Muscle of leg (tissue), 11 donors: ENCODE data around the gene MTA2. TPM values are rescaled to one million over a fixed set of nuclear protein-coding genes. Genes with fewer than 3 reads are reported as not detected.
"Not testable (repeated sequence)": the region's sequence is repeated elsewhere in the genome, so short reads cannot be mapped to it uniquely, and the experiment has no call there.

Experiments
- DNase-seq: peaks from one replicate; pipeline ENCODE4 v3.0.0; 2013
- H3K27ac ChIP-seq: one replicate; pipeline ENCODE4 v1.5.1; 2013; ENCODE audit warnings: mild to moderate bottlenecking, low read length, control low read depth
- H3K27me3 ChIP-seq: one replicate; pipeline ENCODE4 v1.6.1; 2013; ENCODE audit warnings: low read length; ENCODE audit not compliant: control insufficient read depth, insufficient read depth
- H3K36me3 ChIP-seq: one replicate; pipeline ENCODE4 v1.6.1; 2013; ENCODE audit warnings: low read length; ENCODE audit not compliant: control insufficient read depth, insufficient read depth
- H3K4me1 ChIP-seq: one replicate; pipeline ENCODE4 v1.6.1; 2013; ENCODE audit warnings: low read length; ENCODE audit not compliant: control insufficient read depth, insufficient read depth
- H3K4me3 ChIP-seq: one replicate; pipeline ENCODE4 v1.5.1; 2013; ENCODE audit warnings: low read length, control low read depth
- H3K9me3 ChIP-seq: replicated peaks from 2 replicates; pipeline ENCODE4 v1.6.1; 2013; ENCODE audit warnings: low read depth, low read length; ENCODE audit not compliant: control insufficient read depth
- WGBS: methylation state at CpG from one replicate; pipeline ENCODE4 v1.1.5; 2013; ENCODE audit warnings: missing lambda C conversion rate; ENCODE audit not compliant: insufficient coverage; 5-methylcytosine and 5-hydroxymethylcytosine counted together
- polyA plus RNA-seq, 8 donors: library from polyadenylated mRNA; unstranded; fragments of 120-200 nt; gene quantifications; one replicate each; pipeline versions ENCODE4 v1.2.1 to v1.2.3, GENCODE V29; 2013; ENCODE audit warnings: inconsistent platforms in 1 of 8, low replicate concordance in 1 of 8; ENCODE audit not compliant: insufficient read length in 8 of 8, insufficient read depth in 1 of 8
- total RNA-seq: library from RNA; stranded (reverse); fragments of 120-200 nt; gene quantifications from one replicate; pipeline ENCODE4 v1.2.4, GENCODE V29; 2013

Gene MTA2
- total and polyA plus RNA-seq, 9 donors = 43.3 to 63.7 (median 48.2) TPM

- Histone ChIP-seq H3K9me3 (no peaks in the 10 kb centered on the region), H3K27me3 (no peaks in the 10 kb centered on the region), H3K36me3 (peaks cover 64% of the 10 kb centered on the region), H3K27ac (no peak overlapping the region), H3K4me3 (no peak overlapping the region), H3K4me1 (peaks cover 7% of the 10 kb centered on the region)
- WGBS = no CpG with 5 or more reads among the region's 1 CpG
- no peak for DNase-seq
These were observed 32.1 kb downstream of the MTA2 start for GRCh38 chr11:62569611-62570010.

DNA sequence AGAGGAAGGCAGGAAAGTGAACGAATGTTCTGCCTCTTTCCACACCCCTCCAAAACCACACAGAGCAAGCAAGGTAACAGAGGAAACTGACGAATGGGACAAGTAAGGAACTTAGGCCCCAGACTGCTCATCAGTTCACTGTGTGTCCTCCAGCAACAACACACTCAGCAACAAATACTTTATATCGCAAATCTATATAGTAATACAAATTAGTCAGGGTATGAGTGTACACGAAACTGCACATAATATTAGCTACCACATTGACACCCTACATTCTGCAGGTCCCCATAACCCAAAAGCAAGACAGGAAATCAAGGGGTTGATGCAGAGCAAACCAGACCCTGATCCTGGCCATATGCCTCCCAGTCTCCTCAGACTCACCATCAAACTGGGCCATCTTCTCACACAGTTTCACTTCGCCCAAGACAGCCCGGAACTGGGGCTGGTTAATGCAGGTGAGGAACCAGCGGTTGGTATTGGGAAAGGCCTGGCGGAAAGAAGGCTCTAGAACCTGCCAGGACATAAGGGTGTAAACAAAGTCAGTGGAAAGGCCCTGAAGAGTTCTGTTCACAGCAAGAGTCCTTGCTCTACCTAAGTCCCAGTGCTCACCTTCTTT lies 34.5 kb downstream of the MTA2 start:
- peaks cover 80% of the 10 kb centered on the region for H3K36me3 ChIP-seq
- H3K9me3 ChIP-seq = no peaks in the 10 kb centered on the region
- no peak overlapping the region for H3K4me3 ChIP-seq
- no peak overlapping the region for H3K27ac ChIP-seq
- peaks cover 2% of the 10 kb centered on the region for H3K4me1 ChIP-seq
- WGBS = 100% methylated on average over 1 of the region's 8 CpGs
- no peaks in the 10 kb centered on the region for H3K27me3 ChIP-seq
- DNase-seq = no peak

GRCh38 chr11:62566247-62566646 lies 35.4 kb downstream of the MTA2 start:
- DNase-seq = no peak
- Histone ChIP-seq H3K27ac (no peak overlapping the region), H3K9me3 (no peaks in the 10 kb centered on the region), H3K4me1 (peaks cover 2% of the 10 kb centered on the region), H3K4me3 (no peak overlapping the region), H3K36me3 (peaks cover 79% of the 10 kb centered on the region), H3K27me3 (no peaks in the 10 kb centered on the region)
- WGBS = 100% methylated on average over 4 of the region's 8 CpGs

DNA sequence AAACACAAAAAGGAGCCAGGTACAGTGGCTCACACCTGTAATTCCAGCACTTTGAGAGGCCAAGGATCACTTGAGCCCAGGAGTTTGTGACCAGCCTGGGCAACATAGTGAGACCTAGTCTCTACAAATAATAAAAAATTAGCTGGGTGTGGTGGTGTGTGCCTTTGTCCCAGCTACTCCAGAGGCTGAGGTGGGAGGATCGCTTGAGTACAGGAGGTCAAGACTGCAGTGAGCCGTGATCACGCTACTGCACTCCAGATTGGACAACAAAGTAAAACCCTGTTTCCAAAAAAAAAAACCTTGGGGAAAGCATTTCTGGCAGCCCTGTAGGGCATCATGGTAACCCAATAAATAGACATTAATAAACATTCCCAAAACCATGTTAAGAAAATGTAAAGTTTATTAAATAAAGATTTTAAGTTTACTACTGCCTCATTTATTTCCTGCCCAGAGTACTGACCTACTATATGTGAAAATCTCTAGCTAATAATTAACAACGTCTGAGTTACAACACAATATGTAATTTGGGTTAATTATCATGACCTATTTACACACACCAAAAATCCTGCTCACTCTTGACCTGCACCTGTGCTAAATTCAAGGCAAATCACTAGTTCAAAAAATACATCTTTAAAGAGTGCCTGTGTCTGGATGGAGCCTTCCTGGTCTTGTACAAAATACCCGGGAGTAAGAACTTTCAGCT lies 36.4 kb downstream of the MTA2 start:
- H3K4me3 ChIP-seq = no peak overlapping the region
- H3K36me3 ChIP-seq = peaks cover 75% of the 10 kb centered on the region
- H3K27me3 ChIP-seq = no peaks in the 10 kb centered on the region
- peaks cover 9% of the 10 kb centered on the region for H3K4me1 ChIP-seq
- no peaks in the 10 kb centered on the region for H3K9me3 ChIP-seq
- 72% methylated on average over 2 of the region's 5 CpGs for WGBS
- H3K27ac ChIP-seq = no peak overlapping the region
- no peak for DNase-seq

DNA sequence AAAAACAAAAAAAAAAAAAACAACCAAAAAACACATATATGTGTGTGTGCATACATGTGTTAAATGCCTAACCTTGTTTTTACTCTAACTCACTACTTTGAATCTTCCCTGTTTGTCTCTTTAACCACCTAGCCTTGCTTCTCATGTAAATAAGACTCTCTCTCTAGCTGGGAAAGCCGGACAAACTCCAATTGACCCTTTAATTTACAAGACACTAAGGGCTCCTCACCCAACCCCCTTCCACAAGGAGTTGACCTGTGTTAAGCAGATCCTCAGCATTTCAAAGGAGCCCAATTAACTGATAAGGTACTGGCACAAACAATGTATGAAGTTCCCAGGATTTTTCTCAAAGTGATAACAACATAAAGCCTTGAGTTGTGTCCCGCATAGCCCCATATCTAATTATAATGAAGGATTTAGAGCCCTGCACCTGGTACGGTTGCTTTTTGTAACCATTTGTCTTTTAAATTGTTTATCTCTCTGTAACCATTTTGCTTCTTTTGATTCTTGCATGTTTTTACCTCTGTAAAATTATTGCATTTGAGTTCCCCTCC lies 39.9 kb downstream of the MTA2 start:
- DNase-seq, H3K27ac ChIP-seq, H3K27me3 ChIP-seq, H3K4me3 ChIP-seq, H3K9me3 ChIP-seq: not testable (repeated sequence)
- Histone ChIP-seq H3K4me1 (peaks cover 24% of the 10 kb centered on the region), H3K36me3 (peaks cover 84% of the 10 kb centered on the region)
- WGBS = 70% methylated on average over 1 of the region's 3 CpGs

DNA sequence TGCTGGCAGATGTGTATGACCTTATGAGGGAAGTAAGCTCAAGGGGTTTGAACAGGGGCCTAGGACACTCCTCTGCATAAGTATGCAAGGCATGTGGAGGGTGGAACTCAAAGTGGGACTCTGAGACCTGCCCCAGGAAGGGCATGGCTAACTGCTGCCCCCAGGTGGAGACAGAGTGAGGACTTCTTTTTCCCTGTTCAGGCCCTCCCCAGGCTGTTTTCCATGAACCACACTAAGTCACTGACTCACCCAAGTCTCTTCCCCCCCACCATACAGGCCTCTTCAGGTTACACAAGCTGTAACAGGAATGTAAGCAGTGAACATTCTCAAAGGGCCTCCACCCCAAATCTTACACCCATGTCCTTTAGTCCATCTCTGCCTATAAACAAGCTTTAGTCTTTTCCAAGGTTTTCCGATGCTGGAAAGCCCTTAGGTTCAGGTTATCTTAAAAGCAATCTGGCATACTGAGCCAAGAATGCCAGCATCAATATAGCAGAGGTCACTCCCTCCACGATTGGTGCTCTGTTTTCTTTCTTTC lies 41.0 kb downstream of the MTA2 start:
- DNase-seq = peak; percentile 92
- Histone ChIP-seq H3K4me1 (peaks cover 36% of the 10 kb centered on the region), H3K27ac (peak overlapping the region; percentile 42), H3K9me3 (no peaks in the 10 kb centered on the region), H3K27me3 (no peaks in the 10 kb centered on the region), H3K36me3 (peaks cover 72% of the 10 kb centered on the region), H3K4me3 (no peak overlapping the region)
- 28% methylated on average over 2 of the region's 2 CpGs for WGBS

DNA sequence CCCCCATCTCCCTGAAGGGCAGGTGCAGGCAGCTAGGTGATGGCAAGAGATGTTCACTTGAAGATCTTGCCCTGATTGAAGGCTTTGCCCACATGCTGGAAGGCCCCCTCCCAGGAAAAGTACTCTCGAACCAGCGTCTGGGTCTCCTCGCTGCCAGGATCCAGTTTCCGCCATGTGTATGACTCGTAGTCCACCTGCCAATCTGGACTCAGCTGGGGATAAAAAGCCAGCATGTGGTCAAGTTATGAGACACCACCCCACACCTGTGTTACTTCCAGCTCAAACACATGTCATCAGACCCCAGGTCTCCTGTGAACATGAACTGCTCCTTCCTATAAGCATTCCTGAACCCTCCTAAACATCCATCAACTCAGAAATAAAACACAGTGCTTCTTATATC lies 42.0 kb downstream of the MTA2 start:
- Histone ChIP-seq H3K27ac (peak overlapping the region; percentile 51), H3K36me3 (peaks cover 64% of the 10 kb centered on the region), H3K4me1 (peaks cover 46% of the 10 kb centered on the region)
- not testable (repeated sequence) for H3K4me3 ChIP-seq, DNase-seq, H3K27me3 ChIP-seq, H3K9me3 ChIP-seq
- 63% methylated on average over 5 of the region's 5 CpGs for WGBS

DNA sequence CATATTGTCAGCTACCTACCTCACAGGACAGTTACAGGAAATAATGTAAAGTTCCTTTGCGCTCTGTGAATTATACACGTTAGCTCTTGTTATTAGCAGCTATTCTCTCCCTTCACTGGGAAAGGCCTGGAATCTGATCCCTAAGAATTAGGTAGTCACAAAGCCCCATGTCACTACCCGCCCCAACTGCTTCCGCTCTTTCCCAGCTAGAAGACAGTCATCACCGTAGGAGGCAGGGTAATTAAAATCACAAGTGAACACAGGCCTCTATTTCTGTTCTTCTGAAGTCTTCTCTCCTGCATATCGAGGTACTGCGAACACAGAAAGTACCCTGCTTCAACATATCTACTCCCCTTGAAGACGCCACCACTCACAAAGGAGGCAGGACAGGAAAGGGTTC lies 42.5 kb downstream of the MTA2 start:
- H3K4me3 ChIP-seq = no peak overlapping the region
- peaks cover 63% of the 10 kb centered on the region for H3K36me3 ChIP-seq
- 67% methylated on average over 6 of the region's 8 CpGs for WGBS
- H3K27me3 ChIP-seq = no peaks in the 10 kb centered on the region
- no peak for DNase-seq
- H3K27ac ChIP-seq = peak overlapping the region; percentile 51
- H3K9me3 ChIP-seq = no peaks in the 10 kb centered on the region
- peaks cover 50% of the 10 kb centered on the region for H3K4me1 ChIP-seq

GRCh38 chr11:62558669-62559068 lies 43.0 kb downstream of the MTA2 start:
- H3K4me1 ChIP-seq = peaks cover 55% of the 10 kb centered on the region
- no peak overlapping the region for H3K4me3 ChIP-seq
- DNase-seq = no peak
- no peaks in the 10 kb centered on the region for H3K27me3 ChIP-seq
- no CpG with 5 or more reads among the region's 9 CpGs for WGBS
- no peaks in the 10 kb centered on the region for H3K9me3 ChIP-seq
- H3K27ac ChIP-seq = no peak overlapping the region
- peaks cover 59% of the 10 kb centered on the region for H3K36me3 ChIP-seq

DNA sequence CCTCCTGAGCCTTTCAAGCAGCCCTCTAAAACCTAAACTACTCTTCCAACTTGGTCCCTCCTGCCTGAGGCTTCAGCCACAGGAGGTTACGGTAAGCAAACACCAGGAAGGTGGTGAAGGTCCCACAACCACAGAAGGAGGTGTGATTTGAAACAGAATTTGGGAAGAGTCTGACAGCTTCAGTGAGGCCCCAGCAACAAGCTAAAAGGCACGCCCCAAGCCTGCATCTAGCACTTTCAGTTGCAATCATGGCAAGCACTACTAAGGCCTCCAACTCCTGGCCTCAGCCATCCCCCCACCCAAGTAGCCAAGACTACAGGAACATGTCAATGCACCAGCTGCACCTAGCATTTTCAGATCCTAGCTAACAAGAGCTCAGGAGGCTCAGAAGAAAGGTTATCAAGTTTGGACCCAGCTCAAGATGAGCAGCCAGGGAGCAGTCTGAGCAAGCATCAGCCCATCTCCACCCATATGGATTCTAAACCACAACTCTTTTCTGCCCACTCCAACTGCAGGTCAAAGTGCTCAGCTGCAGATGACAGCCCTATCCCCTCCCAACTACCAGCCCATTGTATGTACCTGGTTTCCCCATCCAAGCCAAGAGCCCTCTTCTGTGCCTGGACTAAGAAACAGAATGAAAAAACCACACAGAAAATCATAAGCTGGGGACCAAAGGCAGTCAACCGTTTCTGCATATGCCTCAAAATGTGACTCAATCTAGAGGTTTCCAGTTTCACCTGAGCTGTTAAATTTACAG lies 44.6 kb downstream of the MTA2 start:
- Histone ChIP-seq H3K27me3 (no peaks in the 10 kb centered on the region), H3K36me3 (peaks cover 44% of the 10 kb centered on the region), H3K9me3 (no peaks in the 10 kb centered on the region), H3K4me3 (no peak overlapping the region), H3K4me1 (peaks cover 71% of the 10 kb centered on the region), H3K27ac (peak overlapping the region; percentile 95)
- DNase-seq = no peak
- no CpG with 5 or more reads among the region's 3 CpGs for WGBS
